ENCODE measurements around the gene GRPEL1.

GRPEL1 gene

DNA sequence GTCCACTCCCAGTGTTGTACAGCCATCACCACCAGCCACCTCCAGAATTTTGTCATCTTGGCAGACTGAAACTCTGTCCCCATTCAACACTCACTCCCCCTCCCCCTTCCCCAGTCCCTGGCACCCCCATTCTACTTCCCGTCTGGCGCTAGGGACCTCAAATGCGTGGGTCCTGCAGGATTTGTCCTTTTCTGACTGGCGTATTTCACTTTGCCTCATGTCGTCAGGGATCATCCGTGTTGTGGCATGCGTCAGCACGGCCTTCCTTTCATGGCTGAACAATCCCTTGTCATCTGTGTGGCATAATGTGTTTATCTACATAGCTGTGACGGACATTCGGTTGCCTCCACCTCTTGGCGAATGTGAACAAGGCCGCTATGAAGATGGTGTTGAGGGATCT lies 19.2 kb downstream of the GRPEL1 start:
- Histone ChIP-seq H3K23ac (ENCODE audit: low read length) (no peak overlapping the region), H3K36me3 (ENCODE audit: control insufficient read depth in 1 of 2, insufficient read depth in 2 of 2, low read length in 2 of 2) (peaks cover 7 to 23% of the 10 kb centered on the region in 2 experiments), H3K14ac (ENCODE audit: low read length) (no peak overlapping the region), H3K79me2 (ENCODE audit: control insufficient read depth, insufficient read depth, low read length, poor library complexity) (peaks cover 19% of the 10 kb centered on the region), H2BK120ac (ENCODE audit: insufficient read depth, low read length, poor library complexity) (no peak overlapping the region), H3K9ac (ENCODE audit: low read length) (no peak overlapping the region), H4K91ac (ENCODE audit: low read depth, low read length) (no peak overlapping the region), H2BK12ac (ENCODE audit: low read length) (no peak overlapping the region), H3K18ac (ENCODE audit: low read length) (no peak overlapping the region), H3K4me3 (ENCODE audit: low read depth, low read length) (no peak overlapping the region), H3K27me3 (ENCODE audit: insufficient read depth, low read length) (no peaks in the 10 kb centered on the region), H3K9me3 (ENCODE audit: insufficient read depth, low read depth, low read length) (peaks cover 5% of the 10 kb centered on the region), H3K4ac (ENCODE audit: low read depth, low read length) (no peak overlapping the region), H2AK5ac (ENCODE audit: low read length) (no peak overlapping the region), H2BK5ac (ENCODE audit: low read depth, low read length, poor library complexity) (no peak overlapping the region), H4K12ac (ENCODE audit: low read depth, low read length) (no peak overlapping the region), H3K27ac (ENCODE audit: low read depth, low read length) (no peak overlapping the region), H2AFZ (ENCODE audit: insufficient read depth, low read length, poor library complexity) (no peak overlapping the region), H4K8ac (ENCODE audit: low read depth, low read length) (no peak overlapping the region), H3K79me1 (ENCODE audit: low read length) (peaks cover 6% of the 10 kb centered on the region), H3K4me2 (ENCODE audit: low read length) (no peak overlapping the region), H3K4me1 (ENCODE audit: control insufficient read depth in 1 of 2, insufficient read depth in 2 of 2, low read length in 2 of 2) (peaks cover 12 to 16% of the 10 kb centered on the region in 2 experiments)
- DNase-seq, result no peak
- WGBS (ENCODE audit: extremely low coverage, insufficient coverage, insufficient read length), result no CpG with 5 or more reads among the region's 12 CpGs

DNA sequence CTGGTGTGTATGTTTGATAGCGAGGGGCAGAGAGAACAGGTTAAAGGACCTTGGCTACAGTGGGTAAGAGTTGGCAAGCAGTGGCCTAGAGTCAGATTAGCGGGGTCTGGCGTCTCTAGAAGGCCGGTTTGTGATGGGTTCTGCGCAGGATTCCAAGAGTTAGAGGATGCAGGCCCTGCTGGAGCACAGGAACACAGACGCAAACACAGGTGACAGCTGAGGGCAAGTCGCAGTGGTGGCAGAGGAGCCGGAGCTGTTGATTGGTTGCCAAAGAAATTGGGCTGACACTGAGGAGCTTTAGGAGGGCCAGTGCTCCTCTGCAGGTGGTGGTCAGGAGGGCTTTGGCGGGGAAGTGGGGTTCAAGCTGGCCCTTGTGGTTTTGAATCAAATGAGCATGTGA lies 20.9 kb downstream of the GRPEL1 start:
- Histone ChIP-seq H3K4ac (ENCODE audit: low read depth, low read length) (peak overlapping the region; percentile 64), H3K4me2 (ENCODE audit: low read length) (no peak overlapping the region), H2BK120ac (ENCODE audit: insufficient read depth, low read length, poor library complexity) (no peak overlapping the region), H3K79me2 (ENCODE audit: control insufficient read depth, insufficient read depth, low read length, poor library complexity) (peaks cover 21% of the 10 kb centered on the region), H3K27ac (ENCODE audit: low read depth, low read length) (no peak overlapping the region), H3K27me3 (ENCODE audit: insufficient read depth, low read length) (no peaks in the 10 kb centered on the region), H3K79me1 (ENCODE audit: low read length) (peaks cover 9% of the 10 kb centered on the region), H2AK5ac (ENCODE audit: low read length) (no peak overlapping the region), H3K9me3 (ENCODE audit: insufficient read depth, low read depth, low read length) (peaks cover 4% of the 10 kb centered on the region), H3K4me1 (ENCODE audit: control insufficient read depth in 1 of 2, insufficient read depth in 2 of 2, low read length in 2 of 2) (peaks cover 14 to 19% of the 10 kb centered on the region in 2 experiments), H4K12ac (ENCODE audit: low read depth, low read length) (no peak overlapping the region), H2BK5ac (ENCODE audit: low read depth, low read length, poor library complexity) (no peak overlapping the region), H2AFZ (ENCODE audit: insufficient read depth, low read length, poor library complexity) (no peak overlapping the region), H3K23ac (ENCODE audit: low read length) (no peak overlapping the region), H3K14ac (ENCODE audit: low read length) (no peak overlapping the region), H3K18ac (ENCODE audit: low read length) (no peak overlapping the region), H4K91ac (ENCODE audit: low read depth, low read length) (no peak overlapping the region), H3K4me3 (ENCODE audit: low read depth, low read length) (no peak overlapping the region), H3K9ac (ENCODE audit: low read length) (no peak overlapping the region), H4K8ac (ENCODE audit: low read depth, low read length) (no peak overlapping the region), H3K36me3 (ENCODE audit: control insufficient read depth in 1 of 2, insufficient read depth in 2 of 2, low read length in 2 of 2) (peaks cover 2 to 14% of the 10 kb centered on the region in 2 experiments), H2BK12ac (ENCODE audit: low read length) (no peak overlapping the region)
- no CpG with 5 or more reads among the region's 9 CpGs for WGBS (ENCODE audit: extremely low coverage, insufficient coverage, insufficient read length)
- no peak for DNase-seq

DNA sequence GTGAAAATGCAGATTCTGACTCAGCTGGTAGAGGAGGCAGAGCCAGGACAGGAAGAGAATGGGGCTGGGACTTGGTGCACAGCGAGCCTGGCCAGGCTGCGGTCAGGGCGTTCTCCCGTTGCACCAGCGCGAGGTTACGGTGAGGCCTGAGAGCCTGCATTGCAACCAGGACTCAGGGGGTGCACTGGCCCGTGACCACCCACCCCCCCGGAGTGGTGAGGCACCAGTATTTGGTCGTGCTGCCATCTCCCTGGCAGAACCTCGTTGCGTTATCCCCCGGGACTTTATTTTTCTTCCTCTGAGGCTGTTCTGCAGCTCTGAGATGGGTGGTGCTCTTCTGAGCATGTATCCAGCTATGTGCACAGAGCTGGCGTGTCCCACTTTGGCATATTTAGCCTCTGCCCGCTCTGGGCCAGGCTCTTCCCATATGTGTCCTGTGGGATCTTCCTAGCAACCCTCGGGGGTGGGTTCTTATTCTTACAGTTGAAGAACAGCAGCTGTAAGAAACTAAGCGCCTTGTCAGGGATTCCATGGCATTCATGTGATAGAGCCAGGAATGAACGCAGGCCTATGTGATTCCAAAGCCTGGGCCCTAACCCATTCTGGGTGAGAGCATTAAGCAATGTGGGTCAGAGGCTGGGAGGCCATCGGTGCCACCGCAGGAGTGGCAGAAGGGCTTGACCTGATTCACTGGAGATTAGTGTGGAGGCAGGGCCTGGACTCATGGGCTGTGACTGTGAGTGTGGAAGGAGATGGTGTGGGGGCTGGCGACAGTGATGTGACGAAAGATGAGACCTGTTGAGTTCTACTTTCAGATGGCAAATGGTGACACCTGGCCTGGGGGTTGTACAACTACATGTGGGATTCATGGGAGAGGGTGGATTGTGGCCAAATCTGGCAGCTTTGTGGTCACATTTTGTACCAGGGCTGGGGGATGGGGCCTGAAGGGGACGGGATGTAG lies 21.6 kb downstream of the GRPEL1 start:
- Histone ChIP-seq H3K9me3 (ENCODE audit: insufficient read depth, low read depth, low read length) (peaks cover 4% of the 10 kb centered on the region), H4K8ac (ENCODE audit: low read depth, low read length) (no peak overlapping the region), H3K79me1 (ENCODE audit: low read length) (peaks cover 9% of the 10 kb centered on the region), H3K36me3 (ENCODE audit: control insufficient read depth in 1 of 2, insufficient read depth in 2 of 2, low read length in 2 of 2) (peaks cover 2 to 12% of the 10 kb centered on the region in 2 experiments), H3K14ac (ENCODE audit: low read length) (peak overlapping the region; percentile 14), H2BK5ac (ENCODE audit: low read depth, low read length, poor library complexity) (no peak overlapping the region), H3K23ac (ENCODE audit: low read length) (no peak overlapping the region), H3K27me3 (ENCODE audit: insufficient read depth, low read length) (no peaks in the 10 kb centered on the region), H4K91ac (ENCODE audit: low read depth, low read length) (no peak overlapping the region), H3K18ac (ENCODE audit: low read length) (peak overlapping the region; percentile 26), H3K4me2 (ENCODE audit: low read length) (no peak overlapping the region), H2AFZ (ENCODE audit: insufficient read depth, low read length, poor library complexity) (no peak overlapping the region), H2BK12ac (ENCODE audit: low read length) (no peak overlapping the region), H3K4me1 (ENCODE audit: control insufficient read depth in 1 of 2, insufficient read depth in 2 of 2, low read length in 2 of 2) (peaks cover 18 to 22% of the 10 kb centered on the region in 2 experiments), H2AK5ac (ENCODE audit: low read length) (no peak overlapping the region), H3K9ac (ENCODE audit: low read length) (no peak overlapping the region), H3K79me2 (ENCODE audit: control insufficient read depth, insufficient read depth, low read length, poor library complexity) (peaks cover 21% of the 10 kb centered on the region), H4K12ac (ENCODE audit: low read depth, low read length) (no peak overlapping the region), H2BK120ac (ENCODE audit: insufficient read depth, low read length, poor library complexity) (no peak overlapping the region), H3K4ac (ENCODE audit: low read depth, low read length) (peak overlapping the region; percentile 63), H3K27ac (ENCODE audit: low read depth, low read length) (no peak overlapping the region), H3K4me3 (ENCODE audit: low read depth, low read length) (no peak overlapping the region)
- no CpG with 5 or more reads among the region's 23 CpGs for WGBS (ENCODE audit: extremely low coverage, insufficient coverage, insufficient read length)
- no peak for DNase-seq

DNA sequence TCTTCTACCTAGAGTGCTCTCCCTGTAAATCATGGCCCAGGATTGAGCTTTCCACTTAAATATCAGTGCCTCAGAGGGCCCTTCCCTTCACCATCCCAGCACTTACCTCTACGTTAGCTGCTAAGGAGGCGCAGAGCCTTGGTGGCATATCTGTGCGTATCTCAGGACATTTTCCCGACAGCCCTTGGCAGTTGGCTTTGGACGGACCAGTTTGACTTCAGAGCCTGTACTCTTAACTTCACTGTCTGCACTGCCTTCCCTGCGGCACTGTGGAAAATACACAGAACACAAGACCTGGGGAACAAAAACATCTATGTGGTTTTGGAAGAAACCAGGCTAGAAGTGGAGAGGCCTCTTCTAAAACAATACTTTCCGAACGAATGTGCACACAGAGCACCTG lies 22.3 kb downstream of the GRPEL1 start:
- H2BK120ac ChIP-seq (ENCODE audit: insufficient read depth, low read length, poor library complexity), result no peak overlapping the region
- no peak overlapping the region for H4K91ac ChIP-seq (ENCODE audit: low read depth, low read length)
- no peak overlapping the region for H3K23ac ChIP-seq (ENCODE audit: low read length)
- peaks cover 4% of the 10 kb centered on the region for H3K9me3 ChIP-seq (ENCODE audit: insufficient read depth, low read depth, low read length)
- no peak overlapping the region for H2AK5ac ChIP-seq (ENCODE audit: low read length)
- WGBS (ENCODE audit: extremely low coverage, insufficient coverage, insufficient read length), result no CpG with 5 or more reads among the region's 8 CpGs
- H2BK5ac ChIP-seq (ENCODE audit: low read depth, low read length, poor library complexity), result no peak overlapping the region
- H3K4me3 ChIP-seq (ENCODE audit: low read depth, low read length), result no peak overlapping the region
- no peak overlapping the region for H3K14ac ChIP-seq (ENCODE audit: low read length)
- DNase-seq, result no peak
- no peak overlapping the region for H3K4me2 ChIP-seq (ENCODE audit: low read length)
- no peaks in the 10 kb centered on the region for H3K27me3 ChIP-seq (ENCODE audit: insufficient read depth, low read length)
- no peak overlapping the region for H2BK12ac ChIP-seq (ENCODE audit: low read length)
- no peak overlapping the region for H4K12ac ChIP-seq (ENCODE audit: low read depth, low read length)
- H3K79me2 ChIP-seq (ENCODE audit: control insufficient read depth, insufficient read depth, low read length, poor library complexity), result peaks cover 21% of the 10 kb centered on the region
- no peak overlapping the region for H3K9ac ChIP-seq (ENCODE audit: low read length)
- peaks cover 9% of the 10 kb centered on the region for H3K79me1 ChIP-seq (ENCODE audit: low read length)
- H3K4me1 ChIP-seq (ENCODE audit: control insufficient read depth in 1 of 2, insufficient read depth in 2 of 2, low read length in 2 of 2), result peaks cover 18 to 22% of the 10 kb centered on the region in 2 experiments
- H3K4ac ChIP-seq (ENCODE audit: low read depth, low read length), result peak overlapping the region; percentile 24
- no peak overlapping the region for H3K18ac ChIP-seq (ENCODE audit: low read length)
- H4K8ac ChIP-seq (ENCODE audit: low read depth, low read length), result no peak overlapping the region
- H2AFZ ChIP-seq (ENCODE audit: insufficient read depth, low read length, poor library complexity), result no peak overlapping the region
- no peak overlapping the region for H3K27ac ChIP-seq (ENCODE audit: low read depth, low read length)
- H3K36me3 ChIP-seq (ENCODE audit: control insufficient read depth in 1 of 2, insufficient read depth in 2 of 2, low read length in 2 of 2), result peaks cover 2 to 10% of the 10 kb centered on the region in 2 experiments
